NCI-H2029 (cell line): ENCODE data around the gene SMYD3.

Source experiments
- DNase-seq: peaks from one replicate; lab custom pipeline; 2025; lab: John Stamatoyannopoulos, UW

Gene SMYD3

GRCh38 chr1:246306415-246307037, 200.6 kb downstream of the SMYD3 start:
- no peak for DNase-seq

- DNase-seq, result no peak
These were observed 202.4 kb downstream of the SMYD3 start for GRCh38 chr1:246304484-246305259.

- no peak for DNase-seq
These were observed 204.3 kb downstream of the SMYD3 start for GRCh38 chr1:246302711-246303317.

GRCh38 chr1:246302251-246302625, 204.8 kb downstream of the SMYD3 start:
- DNase-seq, result no peak

GRCh38 chr1:246301553-246302250, 205.4 kb downstream of the SMYD3 start:
- DNase-seq, result no peak

GRCh38 chr1:246300626-246301549, 206.2 kb downstream of the SMYD3 start:
- peak; percentile 18 for DNase-seq

- peak; percentile 3 for DNase-seq
These were observed 209.5 kb downstream of the SMYD3 start for GRCh38 chr1:246297279-246298265.

- no peak for DNase-seq
These were observed 211.1 kb downstream of the SMYD3 start for GRCh38 chr1:246295968-246296367.

- no peak for DNase-seq
These were observed 211.7 kb downstream of the SMYD3 start for GRCh38 chr1:246295340-246295739.

- DNase-seq, result no peak
These were observed 212.8 kb downstream of the SMYD3 start for GRCh38 chr1:246294263-246294662.

GRCh38 chr1:246293366-246294121, 213.5 kb downstream of the SMYD3 start:
- DNase-seq, result peak; percentile 23

- DNase-seq, result peak; percentile 14
These were observed 214.5 kb downstream of the SMYD3 start for GRCh38 chr1:246292571-246292970.

GRCh38 chr1:246291127-246291526, 216.0 kb downstream of the SMYD3 start:
- no peak for DNase-seq

GRCh38 chr1:246283771-246284410, 223.2 kb downstream of the SMYD3 start:
- no peak for DNase-seq

- no peak for DNase-seq
These were observed 225.4 kb downstream of the SMYD3 start for GRCh38 chr1:246281639-246282038.

- DNase-seq, result no peak
These were observed 225.9 kb downstream of the SMYD3 start for GRCh38 chr1:246281195-246281594.

- DNase-seq, result no peak
These were observed 226.5 kb downstream of the SMYD3 start for GRCh38 chr1:246280551-246280950.

- no peak for DNase-seq
These were observed 227.7 kb downstream of the SMYD3 start for GRCh38 chr1:246279402-246279801.

GRCh38 chr1:246278371-246278770, 228.7 kb downstream of the SMYD3 start:
- no peak for DNase-seq
